Adrenal gland (tissue), 12 donors: ENCODE measurements around the gene ADAMTS12. TPM values are rescaled to one million over a fixed set of nuclear protein-coding genes. Genes with fewer than 3 reads are reported as not detected.

Experiments
- DNase-seq, 7 donors: peaks; one replicate each; pipeline ENCODE4 v3.0.0-alpha.2; 2019 to 2020
- H3K27ac ChIP-seq, 5 donors: fragments of 200-600 bp; sonication (generic) in 4 of 5; 1 replicate in 3 of 5; 2 replicates in 2 of 5; pipeline versions ENCODE4 v1.5.1 to v1.8.0; 2016 to 2020; ENCODE audit warnings: mild to moderate bottlenecking in 1 of 5
- H3K27me3 ChIP-seq: fragments of 200-600 bp; 2 replicates; pipeline ENCODE4 v1.8.0; 2021
- H3K36me3 ChIP-seq, 2 donors: fragments of 200-600 bp; replicated peaks in 1 of 2; 1 replicate in 1 of 2; 2 replicates in 1 of 2; pipeline versions ENCODE4 v1.5.1 to v1.8.0; 2018 to 2022
- H3K4me1 ChIP-seq, 2 donors: fragments of 200-600 bp; replicated peaks in 1 of 2; 1 replicate in 1 of 2; 2 replicates in 1 of 2; pipeline versions ENCODE4 v1.5.1 to v1.8.0; 2018 to 2021
- H3K4me3 ChIP-seq, 4 donors: fragments of 200-600 bp; sonication (generic) in 3 of 4; one replicate each; pipeline ENCODE4 v1.5.1; 2016 to 2018
- H3K9me3 ChIP-seq, 3 donors: fragments of 200-600 bp; sonication (generic) in 1 of 3; replicated peaks in 1 of 3; 1 replicate in 2 of 3; 2 replicates in 1 of 3; pipeline versions ENCODE4 v1.5.1 to v1.8.0; 2016 to 2021
- POLR2A ChIP-seq, 2 donors: fragments of 450-650 bp; IDR thresholded peaks; one replicate each; pipeline ENCODE4 v1.6.1; 2017; ENCODE audit warnings: antibody characterized with exemption in 2 of 2, mild to moderate bottlenecking in 2 of 2, moderate library complexity in 1 of 2
- WGBS, 4 donors: extraction: QIAGEN DNeasy Blood & Tissue Kit in 2 of 4; methylation state at CpG; one replicate each; pipeline versions ENCODE4 v1.1.5 to v1.1.7; 2013 to 2017; 5-methylcytosine and 5-hydroxymethylcytosine counted together
- intact Hi-C, 2 donors: fragments of 100-400 bp; cut with DNase I; formaldehyde crosslinking; loops; one replicate each; pipeline versions ENCODE4 v1.14.1 to v1.15.0; 2022 to 2023
- polyA plus RNA-seq, 3 donors: library from polyadenylated mRNA; stranded (reverse); fragments of 200-250 nt in 2 of 3; fragments of 350-450 nt in 1 of 3; fragmentation: Illumina TruSeq in 1 of 3; extraction: RNeasy Lipid Tissue Mini Kit (QIAGEN cat#74804) in 1 of 3; gene quantifications; one replicate each; pipeline ENCODE4 v1.2.3, GENCODE V29; 2013 to 2014
- total RNA-seq, 9 donors: library from RNA; depleted of rRNA in 4 of 9; stranded (reverse); fragments of >200 nt in 4 of 9; fragments of 120-200 nt in 1 of 9; fragmentation: NEBNext Ultra II Directional in 1 of 9; extraction: Animal tissue kit (Norgen Biotek cat#: 25700) in 1 of 9; gene quantifications; one replicate each; pipeline versions ENCODE4 v1.1.0 to v1.2.4, GENCODE V29; 2013 to 2023
- TF ChIP-seq, protein P1 (sequence below), 6 experiments: fragments of 450-650 bp in 4 of 6; fragments of 200-600 bp in 2 of 6; sonication (generic) in 1 of 6; IDR thresholded peaks; 1 replicate in 5 of 6; 2 replicates in 1 of 6; pipeline versions ENCODE4 v1.5.1 to v1.8.0; 2016 to 2021; ENCODE audit warnings: antibody characterized with exemption in 6 of 6, mild to moderate bottlenecking in 2 of 6, moderate library complexity in 1 of 6
- donor health status: healthy with polysubstance abuse.
- donor health status: Bipolar disorder and iron deficiency.
- donor health status: DM: yes; HTN: yes; CAD: no.
- donor health status: DM: no; HTN: no; CAD: no.
- donor health status: DM: no; HTN: no; CAD: no.
- donor health status: DM: yes; HTN: yes; CAD: no.

ADAMTS12 gene
- total and polyA plus RNA-seq, 12 donors: 1.9 to 76.1 (median 10.5) TPM

DNA sequence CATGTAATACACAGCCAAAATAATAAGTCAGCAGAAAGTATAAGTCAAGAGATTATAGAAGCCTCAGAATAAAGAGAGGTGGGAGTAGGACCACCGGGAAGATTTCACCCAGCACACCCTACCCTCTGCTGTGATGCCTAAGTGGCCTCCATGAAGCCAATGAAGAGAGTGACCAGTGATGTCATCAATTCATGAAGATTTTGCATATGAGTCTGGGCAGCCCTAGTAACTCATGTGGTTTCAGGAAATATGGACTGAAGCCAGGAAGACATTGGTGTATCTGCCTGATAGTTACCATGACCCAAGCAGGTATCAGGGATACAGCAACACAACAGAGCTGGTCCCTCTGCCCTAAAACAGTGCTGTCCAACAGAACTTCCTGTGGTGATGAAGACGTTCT, 135.3 kb downstream of the ADAMTS12 start:
- H3K36me3 ChIP-seq: no peaks in the 10 kb centered on the region
- intact Hi-C loops: no loop called here
- DNase-seq: no peak
- H3K4me1 ChIP-seq: peaks cover 0 to 2% of the 10 kb centered on the region in 2 donors
- TF ChIP-seq, protein P1, sequence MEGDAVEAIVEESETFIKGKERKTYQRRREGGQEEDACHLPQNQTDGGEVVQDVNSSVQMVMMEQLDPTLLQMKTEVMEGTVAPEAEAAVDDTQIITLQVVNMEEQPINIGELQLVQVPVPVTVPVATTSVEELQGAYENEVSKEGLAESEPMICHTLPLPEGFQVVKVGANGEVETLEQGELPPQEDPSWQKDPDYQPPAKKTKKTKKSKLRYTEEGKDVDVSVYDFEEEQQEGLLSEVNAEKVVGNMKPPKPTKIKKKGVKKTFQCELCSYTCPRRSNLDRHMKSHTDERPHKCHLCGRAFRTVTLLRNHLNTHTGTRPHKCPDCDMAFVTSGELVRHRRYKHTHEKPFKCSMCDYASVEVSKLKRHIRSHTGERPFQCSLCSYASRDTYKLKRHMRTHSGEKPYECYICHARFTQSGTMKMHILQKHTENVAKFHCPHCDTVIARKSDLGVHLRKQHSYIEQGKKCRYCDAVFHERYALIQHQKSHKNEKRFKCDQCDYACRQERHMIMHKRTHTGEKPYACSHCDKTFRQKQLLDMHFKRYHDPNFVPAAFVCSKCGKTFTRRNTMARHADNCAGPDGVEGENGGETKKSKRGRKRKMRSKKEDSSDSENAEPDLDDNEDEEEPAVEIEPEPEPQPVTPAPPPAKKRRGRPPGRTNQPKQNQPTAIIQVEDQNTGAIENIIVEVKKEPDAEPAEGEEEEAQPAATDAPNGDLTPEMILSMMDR (IDR thresholded peaks at IDR 0.05): no peak
- no peak for TF ChIP-seq POLR2A (IDR thresholded peaks at IDR 0.05)
- H3K4me3 ChIP-seq: no peak overlapping the region
- no peaks in the 10 kb centered on the region for H3K27me3 ChIP-seq
- WGBS, 4 donors: 74 to 86% (median 78%) methylated on average over 2 of the region's 2 CpGs
- no peak overlapping the region for H3K27ac ChIP-seq
- no peaks in the 10 kb centered on the region for H3K9me3 ChIP-seq

DNA sequence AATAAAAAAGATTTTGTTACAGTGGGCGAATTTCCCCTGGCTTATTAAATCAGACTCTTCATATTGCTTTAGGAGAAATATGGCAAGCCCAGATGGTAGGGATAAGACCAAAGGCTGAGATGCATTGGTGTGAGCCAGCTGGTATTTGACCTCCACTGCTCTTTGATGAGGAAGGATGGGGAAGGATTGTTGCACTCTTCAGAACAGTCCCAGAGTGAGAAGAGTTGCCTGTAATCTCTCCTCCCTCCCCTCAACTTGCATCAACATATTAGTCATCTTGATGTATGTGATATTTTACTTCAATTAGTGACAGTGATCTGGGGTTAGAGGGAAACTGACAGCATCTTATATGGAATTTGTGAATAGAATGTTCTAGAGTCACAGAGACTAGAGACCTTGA, 136.6 kb downstream of the ADAMTS12 start:
- intact Hi-C loops: no loop called here
- TF ChIP-seq, protein P1 (IDR thresholded peaks at IDR 0.05): no peak
- TF ChIP-seq POLR2A (IDR thresholded peaks at IDR 0.05): no peak
- WGBS, 4 donors: 60 to 87% (median 77%) methylated on average over 1 of the region's 1 CpG
- no peaks in the 10 kb centered on the region for H3K27me3 ChIP-seq
- no peak for DNase-seq
- H3K36me3 ChIP-seq: no peaks in the 10 kb centered on the region
- H3K9me3 ChIP-seq: no peaks in the 10 kb centered on the region
- H3K4me1 ChIP-seq: peaks cover 0 to 12% of the 10 kb centered on the region in 2 donors
- H3K4me3 ChIP-seq: no peak overlapping the region
- H3K27ac ChIP-seq: no peak overlapping the region

DNA sequence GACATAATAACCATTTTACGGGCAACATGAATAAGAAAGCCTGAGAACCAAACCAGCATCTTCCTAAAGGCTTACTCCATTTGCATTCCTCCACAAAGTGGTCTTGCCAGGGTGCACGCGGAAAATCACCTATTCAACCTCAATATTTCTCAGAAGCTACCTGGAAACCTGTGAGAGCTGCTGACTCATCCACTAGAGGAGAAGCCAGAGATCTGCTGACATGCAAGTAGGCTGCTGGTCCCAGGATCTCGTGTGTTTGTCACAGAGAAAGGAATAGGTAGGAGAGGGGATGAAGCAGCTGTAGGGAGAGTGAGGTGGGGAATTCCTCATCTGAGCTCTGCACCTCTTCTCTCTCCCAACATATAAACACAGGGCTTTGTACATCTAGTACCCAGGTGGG, 138.1 kb downstream of the ADAMTS12 start:
- Histone ChIP-seq H3K27ac (no peak overlapping the region), H3K4me3 (no peak overlapping the region), H3K36me3 (no peaks in the 10 kb centered on the region), H3K4me1 (peaks cover 0 to 12% of the 10 kb centered on the region in 2 donors), H3K9me3 (no peaks in the 10 kb centered on the region), H3K27me3 (no peaks in the 10 kb centered on the region)
- DNase-seq: no peak
- intact Hi-C loops: no loop called here
- WGBS, 4 donors: 89 to 92% (median 90%) methylated on average over 2 to 4 of the region's 4 CpGs
- TF ChIP-seq, protein P1 (IDR thresholded peaks at IDR 0.05): no peak
- no peak for TF ChIP-seq POLR2A (IDR thresholded peaks at IDR 0.05)

DNA sequence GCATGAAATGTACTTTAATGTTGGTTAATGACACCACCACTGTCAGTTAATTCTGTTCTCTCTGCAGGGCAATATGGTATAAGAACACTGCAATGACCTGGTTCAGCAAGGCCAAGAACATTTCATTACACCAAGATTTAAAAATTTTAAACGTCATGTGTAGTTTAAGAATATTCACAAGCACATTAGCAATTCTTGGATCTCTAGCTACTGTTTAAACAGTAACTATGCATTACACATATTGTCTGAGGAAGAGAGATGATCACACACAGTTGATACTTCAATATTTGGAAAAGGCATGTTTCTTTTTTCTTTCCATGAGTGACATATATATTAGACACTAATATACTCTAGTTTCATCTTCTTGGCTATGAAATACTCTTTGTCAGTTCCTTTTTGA, 143.0 kb downstream of the ADAMTS12 start:
- no peak for DNase-seq
- no peaks in the 10 kb centered on the region for H3K36me3 ChIP-seq
- H3K27ac ChIP-seq: no peak overlapping the region
- no peaks in the 10 kb centered on the region for H3K9me3 ChIP-seq
- TF ChIP-seq, protein P1 (IDR thresholded peaks at IDR 0.05): no peak
- TF ChIP-seq POLR2A (IDR thresholded peaks at IDR 0.05): no peak
- no peak overlapping the region for H3K4me3 ChIP-seq
- no peaks in the 10 kb centered on the region for H3K27me3 ChIP-seq
- intact Hi-C loops: no loop called here
- H3K4me1 ChIP-seq: peaks cover 0 to 12% of the 10 kb centered on the region in 2 donors
- WGBS, 4 donors: 81 to 86% (median 84%) methylated on average over 1 of the region's 1 CpG
